Stimulated activated CD8-positive, alpha-beta memory T cell treated with anti-CD3 and anti-CD28 coated beads, Interleukin-7, amount 100 ng/mL, for 1 hour (primary cell): ENCODE results near the gene ACOT6.
"Not testable (repeated sequence)": the region's sequence is repeated elsewhere in the genome, so short reads cannot be mapped to it uniquely, and the experiment has no call there.

Experiments used
- DNase-seq, 2 donors: peaks; one replicate each; pipeline ENCODE4 v3.0.0-alpha.2; 2020; ENCODE audit warnings: low read depth in 2 of 2

ACOT6 gene

GRCh38 chr14:73599499-73599898 lies 12.8 kb upstream of the ACOT6 start:
- DNase-seq: no peak

- no peak for DNase-seq
Measured at GRCh38 chr14:73602994-73603393, 9.3 kb upstream of the ACOT6 start.

DNA sequence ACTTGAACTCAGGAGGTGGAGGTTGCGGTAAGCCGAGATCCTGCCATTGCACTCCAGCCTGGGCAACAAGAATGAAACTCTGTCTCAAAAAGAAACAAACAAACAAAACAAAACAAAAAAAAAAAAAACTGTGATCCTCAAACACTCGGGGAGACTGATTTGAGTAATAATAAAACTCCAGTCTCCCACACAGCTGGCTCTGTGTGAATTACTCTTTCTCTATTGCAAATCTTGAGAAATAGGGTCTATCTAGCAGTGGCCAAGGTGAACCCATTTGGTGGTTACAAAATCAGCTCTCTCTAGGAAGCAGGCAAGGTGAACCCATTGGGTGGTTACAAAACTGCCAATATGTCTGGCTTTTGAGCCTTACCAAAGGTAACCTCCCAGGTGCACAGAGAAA lies 6.0 kb upstream of the ACOT6 start:
- no peak for DNase-seq

- no peak for DNase-seq
Measured at GRCh38 chr14:73607241-73607640, 5.1 kb upstream of the ACOT6 start.

- no peak for DNase-seq
Measured at GRCh38 chr14:73610687-73611086, 1.6 kb upstream of the ACOT6 start.

DNA sequence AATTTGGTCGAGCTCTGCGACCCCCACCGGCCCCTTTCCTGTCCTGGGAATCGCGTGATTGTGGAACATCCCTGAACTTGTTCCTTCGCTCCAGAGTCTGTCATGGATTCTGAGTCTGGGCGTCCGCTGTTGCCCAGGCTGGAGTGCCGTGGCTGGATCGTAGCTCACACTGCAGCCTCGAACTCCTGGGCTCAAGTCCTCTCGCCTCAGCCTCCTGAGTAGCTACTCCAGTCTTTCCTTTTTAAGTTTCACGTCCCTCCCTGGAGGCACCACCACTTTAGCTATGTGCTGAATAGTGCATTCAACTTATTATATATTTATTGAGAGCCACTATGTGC lies 698 bp downstream of the ACOT6 start:
- no peak for DNase-seq

DNA sequence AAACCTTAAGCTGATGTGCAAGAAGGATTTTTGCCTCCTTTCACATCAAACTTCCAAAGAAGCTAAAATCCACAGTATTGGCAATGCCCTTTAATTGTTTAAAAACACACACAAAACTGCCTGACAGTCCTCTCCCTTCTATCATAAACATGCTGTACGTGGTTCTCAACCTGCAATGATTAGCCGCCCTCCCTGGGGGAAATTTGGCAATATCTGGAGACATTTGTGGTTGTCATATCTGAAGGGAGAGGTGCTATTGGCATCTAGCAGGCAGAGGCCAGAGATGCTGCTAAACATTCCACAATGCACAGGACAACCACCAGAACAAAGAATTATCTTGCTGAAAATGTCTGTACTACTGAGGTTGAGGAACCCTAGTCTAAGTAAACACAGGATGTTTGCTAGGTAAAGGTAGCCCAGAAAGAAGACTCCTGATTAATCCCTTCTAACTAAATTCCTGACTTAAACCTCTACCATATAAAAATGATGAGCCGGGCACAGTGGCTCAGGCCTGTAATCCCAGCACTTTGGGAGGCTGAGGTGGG lies 1.2 kb downstream of the ACOT6 start:
- no peak for DNase-seq

- DNase-seq: no peak
Measured at GRCh38 chr14:73616831-73617230, 4.5 kb downstream of the ACOT6 start.

GRCh38 chr14:73619524-73619923 lies 7.2 kb downstream of the ACOT6 start:
- no peak for DNase-seq

DNA sequence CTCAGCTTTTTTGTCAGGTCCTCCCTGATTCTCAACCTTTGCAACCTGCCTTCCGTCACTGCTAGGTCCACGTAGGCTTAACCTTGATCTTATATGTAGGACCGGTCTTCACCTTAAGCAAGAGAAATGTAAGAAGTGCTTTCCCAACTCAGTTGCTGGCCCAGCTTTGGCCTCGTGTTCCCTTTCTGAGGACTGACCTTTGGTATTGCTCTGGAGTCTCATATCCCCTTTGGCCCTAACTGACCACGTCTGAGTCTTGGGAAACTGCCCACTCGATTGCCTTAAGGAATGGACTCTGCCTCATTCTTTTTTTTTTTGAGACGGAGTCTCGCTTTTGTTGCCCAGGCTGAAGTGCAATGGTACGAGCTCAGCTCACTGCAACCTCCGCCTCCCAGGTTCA lies 8.0 kb downstream of the ACOT6 start:
- no peak for DNase-seq

DNA sequence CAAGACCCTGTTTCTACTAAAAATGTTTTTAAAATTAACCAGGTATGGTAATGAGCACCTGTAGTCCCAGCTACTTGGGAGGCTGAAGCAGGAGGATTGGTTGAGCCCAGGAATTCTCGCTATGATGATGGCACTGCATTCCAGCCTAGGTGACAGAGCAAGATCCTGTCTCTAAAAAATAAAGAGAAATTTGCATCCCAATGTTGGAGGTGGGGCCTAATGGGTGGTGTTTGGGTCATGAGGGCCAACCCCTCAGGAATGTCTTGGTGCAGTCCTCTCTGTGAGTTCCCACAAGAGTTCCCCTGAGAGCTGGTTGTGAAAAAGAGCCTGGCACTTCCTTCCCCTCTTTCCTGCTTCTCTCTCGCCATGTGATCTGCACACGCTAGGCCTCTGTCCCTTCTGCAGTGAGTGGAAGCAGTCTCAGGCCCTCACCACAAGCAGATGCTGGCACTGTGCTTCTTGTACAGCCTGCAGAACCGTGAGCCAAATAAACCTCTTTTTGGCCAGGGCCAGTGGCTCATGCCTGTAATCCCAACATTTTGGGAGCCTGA lies 11.3 kb downstream of the ACOT6 start:
- DNase-seq: no peak

DNA sequence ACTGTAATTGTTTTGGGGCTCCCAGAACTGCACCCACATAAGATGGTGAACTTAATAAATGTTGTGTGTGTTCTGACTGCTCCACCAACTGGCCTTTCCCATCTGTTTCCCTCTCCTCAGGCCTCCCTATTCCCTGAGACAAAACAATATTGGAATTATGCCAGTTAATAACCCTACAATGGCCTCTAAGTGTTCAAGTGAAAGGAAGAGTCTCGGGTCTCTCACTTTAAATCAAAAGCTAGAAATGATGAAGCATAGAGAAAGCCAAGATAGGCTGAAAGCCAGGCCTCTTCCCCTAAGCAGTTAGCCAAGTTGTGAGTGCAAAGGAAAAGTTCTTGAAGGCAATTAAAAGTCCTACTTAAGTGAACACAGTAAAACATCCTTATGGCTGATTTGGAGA lies 13.4 kb downstream of the ACOT6 start:
- DNase-seq: no peak

DNA sequence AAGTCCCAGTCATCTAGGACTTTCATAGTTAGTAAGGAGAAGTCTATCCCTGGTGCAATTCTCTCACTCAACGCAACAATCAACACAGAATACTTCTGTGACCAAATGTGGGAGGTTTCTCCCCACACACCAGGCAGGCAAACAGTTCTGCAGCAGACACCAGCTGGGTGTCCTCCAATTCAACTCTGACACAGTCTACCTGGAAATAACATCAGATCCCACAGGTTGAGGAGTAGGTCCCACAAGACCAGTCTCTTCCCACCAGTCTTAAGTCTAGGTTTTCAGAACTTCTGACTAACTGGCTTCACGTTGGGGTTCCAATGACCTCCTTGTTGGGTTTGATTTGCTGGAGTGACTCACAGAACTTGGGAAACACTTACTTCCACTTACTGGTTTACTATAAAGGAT lies 14.8 kb downstream of the ACOT6 start:
- DNase-seq: no peak

DNA sequence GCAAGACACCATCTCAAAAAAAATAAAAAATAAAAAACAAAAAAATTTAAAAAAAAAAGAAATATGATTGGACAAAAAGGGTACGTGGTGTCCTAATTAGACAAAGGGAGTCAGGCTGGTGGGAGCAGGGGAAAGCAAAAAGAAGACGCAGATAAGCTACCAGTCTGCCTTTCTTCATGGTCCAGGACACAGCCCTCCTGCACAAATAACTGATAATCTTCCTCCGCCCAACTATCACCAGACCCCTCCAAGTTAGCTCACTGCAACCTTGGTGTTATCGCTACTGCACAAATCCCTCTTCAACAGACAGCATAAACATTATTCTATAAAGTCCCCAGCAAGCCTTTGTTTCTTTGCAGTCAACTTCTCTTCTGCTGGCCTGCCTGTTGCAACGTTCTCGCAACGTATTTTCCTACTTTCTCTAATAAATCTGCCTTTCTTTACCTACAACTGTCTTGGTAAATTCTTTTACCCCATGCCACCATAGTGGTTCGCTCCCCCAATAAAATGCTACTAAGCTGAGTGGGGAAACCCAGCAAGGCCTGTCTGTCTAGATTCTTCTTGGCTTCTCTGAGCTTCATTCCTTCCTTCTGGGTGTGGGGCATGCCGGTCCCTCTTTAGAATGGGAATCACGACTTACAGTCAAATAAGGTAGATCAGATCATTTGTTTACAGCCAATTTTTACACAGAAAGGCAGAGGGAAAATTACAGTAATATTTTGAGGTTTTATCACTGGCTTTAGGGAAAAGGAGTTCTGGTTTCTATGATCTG lies 17.9 kb downstream of the ACOT6 start:
- no peak for DNase-seq

GRCh38 chr14:73633116-73634010 lies 21.0 kb downstream of the ACOT6 start:
- DNase-seq: peak; percentile 23 to 25

GRCh38 chr14:73634011-73634833 lies 21.9 kb downstream of the ACOT6 start:
- no peak for DNase-seq

- not testable (repeated sequence) for DNase-seq
Measured at GRCh38 chr14:73636355-73636754, 24.0 kb downstream of the ACOT6 start.

DNA sequence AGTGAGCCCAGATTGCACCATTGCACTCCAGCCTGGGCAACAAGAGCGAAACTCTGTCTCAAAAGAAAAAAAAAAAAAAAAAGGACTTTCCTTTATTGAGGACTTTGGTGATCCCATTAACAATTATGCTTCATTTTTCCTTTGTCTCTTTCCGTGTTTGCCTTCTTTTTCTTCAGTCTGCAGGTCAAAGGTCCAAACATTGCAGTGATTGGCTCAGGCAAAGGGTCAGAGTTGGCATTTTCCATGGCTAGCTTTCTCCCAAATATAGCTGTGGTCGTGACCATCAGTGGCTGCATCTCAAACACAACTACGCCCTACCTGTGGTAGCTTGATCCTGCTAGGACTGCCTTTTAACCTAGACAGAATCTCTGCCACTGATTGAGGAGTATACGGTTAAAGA lies 25.5 kb downstream of the ACOT6 start:
- DNase-seq: no peak

- DNase-seq: no peak
Measured at GRCh38 chr14:73640796-73641365, 28.6 kb downstream of the ACOT6 start.

- DNase-seq: peak; percentile 80 to 85
Measured at GRCh38 chr14:73644531-73645247, 32.4 kb downstream of the ACOT6 start, which contains the start of gene DNAL1. Gene DNAL1 (plus strand): TSS chr14:73644986. CDS start chr14:73645040, 54 bp downstream.

DNA sequence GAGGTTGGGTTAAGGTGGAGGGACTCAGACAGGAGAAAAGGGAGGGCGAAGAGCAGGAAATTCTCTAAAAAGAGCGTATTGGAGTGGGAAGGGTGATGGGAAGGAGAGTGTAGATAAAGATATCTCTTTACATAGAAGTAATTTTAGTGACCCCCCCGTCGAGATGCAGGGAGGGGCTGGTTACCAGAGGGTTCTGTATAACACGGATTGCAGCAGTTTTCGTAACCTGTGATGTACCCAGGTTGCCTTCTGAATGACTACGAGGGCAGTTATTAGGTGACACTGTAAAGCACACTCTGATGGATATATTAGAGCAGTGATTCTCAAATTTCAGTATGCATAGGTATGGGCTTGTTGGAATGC lies 32.9 kb downstream of the ACOT6 start:
- no peak for DNase-seq
